WTC11 (cell line): ENCODE measurements around the gene SLC7A14. TPM values are rescaled to one million over a fixed set of nuclear protein-coding genes. Genes with fewer than 3 reads are reported as not detected.

Source experiments
- ATAC-seq: fragments of 200-7000 bp; cut with Tn5 transposase; 2 replicates; pipeline ENCODE4 v1.10.0; 2021; ENCODE audit warnings: mild to moderate bottlenecking, moderate library complexity
- CTCF ChIA-PET: fragments of 300-600 bp; sonication (Branson Sonifier 250); formaldehyde crosslinking; loops from one replicate; lab custom pipeline; 2021; ENCODE audit warnings: antibody characterized with exemption; lab: Charles Lee
- POLR2A ChIA-PET: fragments of 350-600 bp; sonication (Branson Sonifier 250); formaldehyde crosslinking; loops from one replicate; lab custom pipeline; 2021; ENCODE audit warnings: antibody characterized with exemption; lab: Charles Lee
- DNase-seq: peaks from one replicate; pipeline ENCODE4 v3.0.0; 2021; ENCODE audit warnings: low spot score
- H3K27ac Mint-ChIP-seq: 2 replicates; pipeline ENCODE4 v1.8.0; 2021; ENCODE audit warnings: mixed read lengths
- H3K27me3 Mint-ChIP-seq: 2 replicates; pipeline ENCODE4 v1.8.0; 2021; ENCODE audit warnings: low read depth, mild to moderate bottlenecking, moderate library complexity, mixed read lengths
- H3K36me3 Mint-ChIP-seq: 2 replicates; pipeline ENCODE4 v1.8.0; 2021; ENCODE audit warnings: mixed read lengths
- H3K4me1 Mint-ChIP-seq: 2 replicates; pipeline ENCODE4 v1.8.0; 2022; ENCODE audit warnings: mixed read lengths
- H3K4me3 Mint-ChIP-seq: 2 replicates; pipeline ENCODE4 v1.8.0; 2021; ENCODE audit warnings: mild to moderate bottlenecking, moderate library complexity, mixed read lengths
- H3K9me3 Mint-ChIP-seq: 2 replicates; pipeline ENCODE4 v1.8.0; 2021; ENCODE audit warnings: mixed read lengths
- CBFB ChIP-seq: sonication (generic); formaldehyde crosslinking; IDR thresholded peaks from 2 replicates; pipeline ENCODE4 v1.8.1; 2022; ENCODE audit warnings: mild to moderate bottlenecking, low read depth, missing genetic modification reagents
- CREM ChIP-seq: sonication (generic); formaldehyde crosslinking; IDR thresholded peaks from 2 replicates; pipeline ENCODE4 v1.8.1; 2022; ENCODE audit warnings: mild to moderate bottlenecking, missing genetic modification reagents, moderate library complexity
- KAT7 ChIP-seq: sonication (generic); formaldehyde crosslinking; IDR thresholded peaks from 2 replicates; pipeline ENCODE4 v1.8.1; 2023; ENCODE audit warnings: missing genetic modification reagents, mild to moderate bottlenecking, borderline replicate concordance
- MYBL2 ChIP-seq: sonication (generic); formaldehyde crosslinking; IDR thresholded peaks from 2 replicates; pipeline ENCODE4 v1.8.1; 2023; ENCODE audit warnings: mild to moderate bottlenecking, moderate library complexity, missing genetic modification reagents
- NR3C1 ChIP-seq: sonication (generic); formaldehyde crosslinking; conservative IDR thresholded peaks from 2 replicates; pipeline ENCODE4 v1.8.1; 2023; ENCODE audit warnings: low read depth, mild to moderate bottlenecking, missing genetic modification reagents
- PRRX2 ChIP-seq: fragments of 250-450 bp; sonication (Bioruptor Pico); IDR thresholded peaks from 2 replicates; pipeline ENCODE4 v1.8.0; 2021; ENCODE audit warnings: mild to moderate bottlenecking
- RELA ChIP-seq: sonication (generic); formaldehyde crosslinking; IDR thresholded peaks from 2 replicates; pipeline ENCODE4 v1.8.1; 2022; ENCODE audit warnings: missing genetic modification reagents, mild to moderate bottlenecking, borderline replicate concordance
- SOX15 ChIP-seq: fragments of 250-450 bp; sonication (Bioruptor Pico); IDR thresholded peaks from 2 replicates; pipeline ENCODE4 v1.9.0; 2021; ENCODE audit warnings: mild to moderate bottlenecking
- SP1 ChIP-seq: sonication (generic); formaldehyde crosslinking; conservative IDR thresholded peaks from 2 replicates; pipeline ENCODE4 v1.8.1; 2022; ENCODE audit warnings: missing genetic modification reagents
- TP53 ChIP-seq: sonication (generic); formaldehyde crosslinking; IDR thresholded peaks from 2 replicates; pipeline ENCODE4 v1.8.1; 2023; ENCODE audit warnings: mild to moderate bottlenecking, missing genetic modification reagents
- ZNF232 ChIP-seq: sonication (generic); formaldehyde crosslinking; IDR thresholded peaks from 2 replicates; pipeline ENCODE4 v1.8.0; 2022; ENCODE audit warnings: mild to moderate bottlenecking, missing genetic modification reagents
- ZNF396 ChIP-seq: fragments of 250-450 bp; sonication (Bioruptor Pico); IDR thresholded peaks from 2 replicates; pipeline ENCODE4 v1.8.0; 2021; ENCODE audit warnings: mild to moderate bottlenecking, moderate library complexity, borderline replicate concordance
- ZNF423 ChIP-seq: fragments of 250-450 bp; sonication (Bioruptor Pico); IDR thresholded peaks from 2 replicates; pipeline ENCODE4 v2.1.2; 2022; ENCODE audit warnings: mild to moderate bottlenecking, moderate library complexity
- ZNF671 ChIP-seq: fragments of 250-450 bp; sonication (Bioruptor Pico); IDR thresholded peaks from 2 replicates; pipeline ENCODE4 v1.8.0; 2021; ENCODE audit warnings: mild to moderate bottlenecking
- total RNA-seq: library from RNA; stranded (reverse); gene quantifications from 3 replicates; pipeline ENCODE4 v1.2.3, GENCODE V29; 2021
- TF ChIP-seq, protein P1 (sequence below): fragments of 250-450 bp; sonication (Bioruptor Pico); IDR thresholded peaks from 2 replicates; pipeline ENCODE4 v1.9.0; 2021; ENCODE audit warnings: moderate library complexity, mild to moderate bottlenecking, inconsistent platforms, borderline replicate concordance
- TF ChIP-seq, protein P2 (sequence below): sonication (generic); formaldehyde crosslinking; IDR thresholded peaks from 2 replicates; pipeline ENCODE4 v1.8.1; 2022; ENCODE audit warnings: mild to moderate bottlenecking, moderate library complexity, missing genetic modification reagents
- TF ChIP-seq, protein P3 (sequence below): sonication (generic); formaldehyde crosslinking; IDR thresholded peaks from 2 replicates; pipeline ENCODE4 v1.8.1; 2023; ENCODE audit warnings: mild to moderate bottlenecking, missing genetic modification reagents, moderate library complexity
- TF ChIP-seq, protein P4 (sequence below): sonication (generic); formaldehyde crosslinking; IDR thresholded peaks from 2 replicates; pipeline ENCODE4 v1.8.0; 2022; ENCODE audit warnings: mild to moderate bottlenecking, missing genetic modification reagents
- TF ChIP-seq, protein P5 (sequence below): sonication (generic); formaldehyde crosslinking; IDR thresholded peaks from 2 replicates; pipeline ENCODE4 v1.8.1; 2023; ENCODE audit warnings: mild to moderate bottlenecking, missing genetic modification reagents
- TF ChIP-seq, protein P6 (sequence below): fragments of 250-450 bp; sonication (Bioruptor Pico); IDR thresholded peaks from 2 replicates; pipeline ENCODE4 v1.9.0; 2021; ENCODE audit warnings: mild to moderate bottlenecking
- TF ChIP-seq, protein P7 (sequence below): sonication (generic); formaldehyde crosslinking; IDR thresholded peaks from 2 replicates; pipeline ENCODE4 v1.8.1; 2023; ENCODE audit warnings: mild to moderate bottlenecking, missing genetic modification reagents
- TF ChIP-seq, protein P8 (sequence below): fragments of 250-450 bp; sonication (Bioruptor Pico); IDR thresholded peaks from 2 replicates; pipeline ENCODE4 v1.9.0; 2021; ENCODE audit warnings: mild to moderate bottlenecking

SLC7A14 gene
- total RNA-seq, 1 experiment from 2014 or later: 0.68 TPM

DNA sequence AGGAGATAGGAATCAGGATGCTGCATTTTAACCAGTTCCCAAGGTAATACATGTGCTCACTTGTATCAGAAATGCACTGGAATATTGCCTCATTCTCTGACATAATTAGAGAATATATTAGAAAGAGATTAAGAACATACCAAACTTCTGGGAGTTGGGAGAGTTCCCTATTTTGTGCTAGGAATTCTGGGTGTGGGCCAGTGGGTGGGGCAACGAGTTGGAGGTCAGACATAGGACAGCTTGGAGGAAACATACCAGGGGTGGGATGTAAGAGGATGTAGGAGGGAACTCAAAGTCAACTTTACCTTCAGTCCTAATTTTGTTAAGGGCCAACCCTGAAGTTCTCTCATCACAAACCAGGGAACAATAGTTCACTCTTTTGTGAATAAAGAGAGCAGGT is 83.6 kb downstream of the SLC7A14 start:
- ChIA-PET CTCF (no interaction called here), POLR2A (no interaction called here)
- DNase-seq (no peak), ATAC-seq (no peak)
- Mint-ChIP-seq H3K4me3 (no peak overlapping the region), H3K36me3 (no peaks in the 10 kb centered on the region), H3K9me3 (no peaks in the 10 kb centered on the region), H3K27me3 (no peaks in the 10 kb centered on the region), H3K4me1 (peaks cover 12% of the 10 kb centered on the region), H3K27ac (no peak overlapping the region)
- TF ChIP-seq CBFB: no peak
- TF ChIP-seq, protein P1, sequence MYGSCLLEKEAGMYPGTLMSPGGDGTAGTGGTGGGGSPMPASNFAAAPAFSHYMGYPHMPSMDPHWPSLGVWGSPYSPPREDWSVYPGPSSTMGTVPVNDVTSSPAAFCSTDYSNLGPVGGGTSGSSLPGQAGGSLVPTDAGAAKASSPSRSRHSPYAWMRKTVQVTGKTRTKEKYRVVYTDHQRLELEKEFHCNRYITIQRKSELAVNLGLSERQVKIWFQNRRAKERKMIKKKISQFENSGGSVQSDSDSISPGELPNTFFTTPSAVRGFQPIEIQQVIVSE (CRISPR knock-in tag): no peak
- no peak for TF ChIP-seq SP1
- TF ChIP-seq TP53 (CRISPR knock-in tag): no peak
- TF ChIP-seq, protein P2, sequence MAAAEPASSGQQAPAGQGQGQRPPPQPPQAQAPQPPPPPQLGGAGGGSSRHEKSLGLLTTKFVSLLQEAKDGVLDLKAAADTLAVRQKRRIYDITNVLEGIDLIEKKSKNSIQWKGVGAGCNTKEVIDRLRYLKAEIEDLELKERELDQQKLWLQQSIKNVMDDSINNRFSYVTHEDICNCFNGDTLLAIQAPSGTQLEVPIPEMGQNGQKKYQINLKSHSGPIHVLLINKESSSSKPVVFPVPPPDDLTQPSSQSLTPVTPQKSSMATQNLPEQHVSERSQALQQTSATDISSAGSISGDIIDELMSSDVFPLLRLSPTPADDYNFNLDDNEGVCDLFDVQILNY: no peak
- TF ChIP-seq, protein P3, sequence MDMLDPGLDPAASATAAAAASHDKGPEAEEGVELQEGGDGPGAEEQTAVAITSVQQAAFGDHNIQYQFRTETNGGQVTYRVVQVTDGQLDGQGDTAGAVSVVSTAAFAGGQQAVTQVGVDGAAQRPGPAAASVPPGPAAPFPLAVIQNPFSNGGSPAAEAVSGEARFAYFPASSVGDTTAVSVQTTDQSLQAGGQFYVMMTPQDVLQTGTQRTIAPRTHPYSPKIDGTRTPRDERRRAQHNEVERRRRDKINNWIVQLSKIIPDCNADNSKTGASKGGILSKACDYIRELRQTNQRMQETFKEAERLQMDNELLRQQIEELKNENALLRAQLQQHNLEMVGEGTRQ (CRISPR knock-in tag): no peak

DNA sequence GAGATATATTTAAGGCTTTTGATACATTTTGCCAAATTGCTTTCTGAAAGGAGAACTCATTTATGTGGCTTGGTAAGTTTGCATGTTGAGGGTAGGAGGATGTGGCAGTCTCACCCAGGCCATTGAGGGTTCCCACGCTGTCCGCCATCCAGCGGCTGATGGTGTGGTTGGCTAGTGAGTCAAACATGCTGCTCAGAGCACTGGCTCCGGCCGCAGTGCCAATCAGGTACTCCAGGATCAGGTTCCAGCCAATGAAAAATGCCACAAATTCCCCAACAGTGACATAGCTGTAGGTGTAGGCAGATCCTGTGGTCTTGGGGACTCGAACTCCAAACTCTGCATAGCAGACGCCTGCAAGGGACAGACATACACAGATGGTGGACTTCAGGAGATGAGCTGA is 84.9 kb downstream of the SLC7A14 start:
- no peaks in the 10 kb centered on the region for H3K36me3 Mint-ChIP-seq
- no peaks in the 10 kb centered on the region for H3K27me3 Mint-ChIP-seq
- H3K4me1 Mint-ChIP-seq: no peaks in the 10 kb centered on the region; the same call in 1 of the 2 replicates
- no peak for TF ChIP-seq ZNF232 (CRISPR knock-in tag)
- no peak for DNase-seq
- no peak overlapping the region for H3K27ac Mint-ChIP-seq
- ChIA-PET POLR2A (no interaction called here), CTCF (interaction anchor here (1.0 to 1.9 kb wide), 4 partner anchors 10 to 87 kb away, joined by 3 to 5 read pairs (median 4); no protein-coding TSS in a partner anchor)
- H3K4me3 Mint-ChIP-seq: no peak overlapping the region
- 0 out of 2 replicates have a peak, but pooled peaks cover under 1% of the 10 kb centered on the region for H3K9me3 Mint-ChIP-seq
- ATAC-seq: peak; percentile 52

DNA sequence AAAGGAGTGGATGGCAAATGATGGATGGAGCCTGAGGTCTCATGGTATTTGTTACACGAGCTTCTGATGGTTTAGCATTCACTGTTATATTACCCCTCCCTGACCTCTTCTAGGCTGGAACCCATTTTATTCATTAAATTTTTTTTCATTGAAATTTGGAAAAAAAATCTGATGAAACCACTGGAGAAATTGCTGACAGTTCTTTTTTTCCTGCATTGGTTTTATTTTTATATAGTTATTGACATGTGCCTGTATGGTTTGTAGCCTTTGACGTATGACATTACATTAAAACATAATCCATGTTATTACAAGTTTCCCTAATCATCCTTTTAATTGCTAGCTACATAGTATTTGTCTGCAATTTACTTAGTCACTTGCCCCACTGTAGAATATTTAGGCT is 85.4 kb downstream of the SLC7A14 start:
- no peak for DNase-seq
- no peak for TF ChIP-seq ZNF423 (CRISPR knock-in tag)
- TF ChIP-seq TP53 (CRISPR knock-in tag): no peak
- TF ChIP-seq MYBL2: no peak
- TF ChIP-seq ZNF232 (CRISPR knock-in tag): no peak
- TF ChIP-seq CREM: no peak
- TF ChIP-seq, protein P4, sequence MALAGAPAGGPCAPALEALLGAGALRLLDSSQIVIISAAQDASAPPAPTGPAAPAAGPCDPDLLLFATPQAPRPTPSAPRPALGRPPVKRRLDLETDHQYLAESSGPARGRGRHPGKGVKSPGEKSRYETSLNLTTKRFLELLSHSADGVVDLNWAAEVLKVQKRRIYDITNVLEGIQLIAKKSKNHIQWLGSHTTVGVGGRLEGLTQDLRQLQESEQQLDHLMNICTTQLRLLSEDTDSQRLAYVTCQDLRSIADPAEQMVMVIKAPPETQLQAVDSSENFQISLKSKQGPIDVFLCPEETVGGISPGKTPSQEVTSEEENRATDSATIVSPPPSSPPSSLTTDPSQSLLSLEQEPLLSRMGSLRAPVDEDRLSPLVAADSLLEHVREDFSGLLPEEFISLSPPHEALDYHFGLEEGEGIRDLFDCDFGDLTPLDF (CRISPR knock-in tag): no peak
- TF ChIP-seq, protein P5, sequence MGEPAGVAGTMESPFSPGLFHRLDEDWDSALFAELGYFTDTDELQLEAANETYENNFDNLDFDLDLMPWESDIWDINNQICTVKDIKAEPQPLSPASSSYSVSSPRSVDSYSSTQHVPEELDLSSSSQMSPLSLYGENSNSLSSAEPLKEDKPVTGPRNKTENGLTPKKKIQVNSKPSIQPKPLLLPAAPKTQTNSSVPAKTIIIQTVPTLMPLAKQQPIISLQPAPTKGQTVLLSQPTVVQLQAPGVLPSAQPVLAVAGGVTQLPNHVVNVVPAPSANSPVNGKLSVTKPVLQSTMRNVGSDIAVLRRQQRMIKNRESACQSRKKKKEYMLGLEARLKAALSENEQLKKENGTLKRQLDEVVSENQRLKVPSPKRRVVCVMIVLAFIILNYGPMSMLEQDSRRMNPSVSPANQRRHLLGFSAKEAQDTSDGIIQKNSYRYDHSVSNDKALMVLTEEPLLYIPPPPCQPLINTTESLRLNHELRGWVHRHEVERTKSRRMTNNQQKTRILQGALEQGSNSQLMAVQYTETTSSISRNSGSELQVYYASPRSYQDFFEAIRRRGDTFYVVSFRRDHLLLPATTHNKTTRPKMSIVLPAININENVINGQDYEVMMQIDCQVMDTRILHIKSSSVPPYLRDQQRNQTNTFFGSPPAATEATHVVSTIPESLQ: no peak
- TF ChIP-seq, protein P6, sequence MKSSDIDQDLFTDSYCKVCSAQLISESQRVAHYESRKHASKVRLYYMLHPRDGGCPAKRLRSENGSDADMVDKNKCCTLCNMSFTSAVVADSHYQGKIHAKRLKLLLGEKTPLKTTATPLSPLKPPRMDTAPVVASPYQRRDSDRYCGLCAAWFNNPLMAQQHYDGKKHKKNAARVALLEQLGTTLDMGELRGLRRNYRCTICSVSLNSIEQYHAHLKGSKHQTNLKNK (CRISPR knock-in tag): no peak
- TF ChIP-seq, protein P7, sequence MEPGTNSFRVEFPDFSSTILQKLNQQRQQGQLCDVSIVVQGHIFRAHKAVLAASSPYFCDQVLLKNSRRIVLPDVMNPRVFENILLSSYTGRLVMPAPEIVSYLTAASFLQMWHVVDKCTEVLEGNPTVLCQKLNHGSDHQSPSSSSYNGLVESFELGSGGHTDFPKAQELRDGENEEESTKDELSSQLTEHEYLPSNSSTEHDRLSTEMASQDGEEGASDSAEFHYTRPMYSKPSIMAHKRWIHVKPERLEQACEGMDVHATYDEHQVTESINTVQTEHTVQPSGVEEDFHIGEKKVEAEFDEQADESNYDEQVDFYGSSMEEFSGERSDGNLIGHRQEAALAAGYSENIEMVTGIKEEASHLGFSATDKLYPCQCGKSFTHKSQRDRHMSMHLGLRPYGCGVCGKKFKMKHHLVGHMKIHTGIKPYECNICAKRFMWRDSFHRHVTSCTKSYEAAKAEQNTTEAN (CRISPR knock-in tag): no peak
- no peak for TF ChIP-seq PRRX2 (CRISPR knock-in tag)
- TF ChIP-seq RELA (CRISPR knock-in tag): no peak
- TF ChIP-seq ZNF671 (CRISPR knock-in tag): no peak
- no peak for TF ChIP-seq NR3C1 (CRISPR knock-in tag)
- no peak for TF ChIP-seq KAT7 (CRISPR knock-in tag)
- TF ChIP-seq, protein P8, sequence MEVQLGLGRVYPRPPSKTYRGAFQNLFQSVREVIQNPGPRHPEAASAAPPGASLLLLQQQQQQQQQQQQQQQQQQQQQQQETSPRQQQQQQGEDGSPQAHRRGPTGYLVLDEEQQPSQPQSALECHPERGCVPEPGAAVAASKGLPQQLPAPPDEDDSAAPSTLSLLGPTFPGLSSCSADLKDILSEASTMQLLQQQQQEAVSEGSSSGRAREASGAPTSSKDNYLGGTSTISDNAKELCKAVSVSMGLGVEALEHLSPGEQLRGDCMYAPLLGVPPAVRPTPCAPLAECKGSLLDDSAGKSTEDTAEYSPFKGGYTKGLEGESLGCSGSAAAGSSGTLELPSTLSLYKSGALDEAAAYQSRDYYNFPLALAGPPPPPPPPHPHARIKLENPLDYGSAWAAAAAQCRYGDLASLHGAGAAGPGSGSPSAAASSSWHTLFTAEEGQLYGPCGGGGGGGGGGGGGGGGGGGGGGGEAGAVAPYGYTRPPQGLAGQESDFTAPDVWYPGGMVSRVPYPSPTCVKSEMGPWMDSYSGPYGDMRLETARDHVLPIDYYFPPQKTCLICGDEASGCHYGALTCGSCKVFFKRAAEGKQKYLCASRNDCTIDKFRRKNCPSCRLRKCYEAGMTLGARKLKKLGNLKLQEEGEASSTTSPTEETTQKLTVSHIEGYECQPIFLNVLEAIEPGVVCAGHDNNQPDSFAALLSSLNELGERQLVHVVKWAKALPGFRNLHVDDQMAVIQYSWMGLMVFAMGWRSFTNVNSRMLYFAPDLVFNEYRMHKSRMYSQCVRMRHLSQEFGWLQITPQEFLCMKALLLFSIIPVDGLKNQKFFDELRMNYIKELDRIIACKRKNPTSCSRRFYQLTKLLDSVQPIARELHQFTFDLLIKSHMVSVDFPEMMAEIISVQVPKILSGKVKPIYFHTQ (CRISPR knock-in tag): no peak
- no peak for TF ChIP-seq ZNF396 (CRISPR knock-in tag)
- TF ChIP-seq SOX15 (CRISPR knock-in tag): no peak
- Mint-ChIP-seq H3K4me3 (no peak overlapping the region), H3K36me3 (no peaks in the 10 kb centered on the region), H3K27me3 (no peaks in the 10 kb centered on the region), H3K4me1 (no peaks in the 10 kb centered on the region), H3K27ac (no peak overlapping the region), H3K9me3 (peaks cover 6% of the 10 kb centered on the region; the same call in 1 of the 2 replicates)
- CTCF ChIA-PET: interaction anchor here (0.7 to 2.2 kb wide), 6 partner anchors 10 to 674 kb away, joined by 3 to 15 read pairs (median 4); no protein-coding TSS in a partner anchor
- POLR2A ChIA-PET: no interaction called here
- ATAC-seq: no peak
